Measurements from ENCODE around the gene CDH4. TPM values are rescaled to one million over a fixed set of nuclear protein-coding genes. Genes with fewer than 3 reads are reported as not detected.

The CDH4 gene
- total and polyA plus RNA-seq, 2 of the 8 experiments (the other 6 are each of a cell fraction or from before 2014, with no cell fraction given): 4.3 to 7.9 TPM

- Histone ChIP-seq H2BK20ac (ENCODE audit: low read length) (no peak overlapping the region), H2BK5ac (ENCODE audit: low read depth, low read length) (no peak overlapping the region), H4K20me1 (replicated peaks in 1 of 2; ENCODE audit: control insufficient read depth in 1 of 2, insufficient read depth in 2 of 2, low read length in 2 of 2) (peaks cover 2 to 3% of the 10 kb centered on the region in 2 experiments), H3K79me1 (ENCODE audit: low read depth, low read length) (no peaks in the 10 kb centered on the region), H2AK5ac (ENCODE audit: low read depth, low read length) (no peak overlapping the region), H3K36me3 (ENCODE audit: control insufficient read depth in 2 of 4, insufficient read depth in 4 of 4, low read length in 3 of 4) (no peaks in the 10 kb centered on the region), H3K27ac (ENCODE audit: low read depth, low read length) (no peak overlapping the region), H2BK15ac (ENCODE audit: low read length) (no peak overlapping the region), H2BK12ac (ENCODE audit: low read depth, low read length) (no peak overlapping the region), H3K27me3 (replicated peaks in 1 of 4; ENCODE audit: control insufficient read depth in 3 of 4, extremely low read depth in 1 of 4, insufficient read depth in 3 of 4, low read length in 3 of 4) (peaks cover 0 to 3% (median 0%) of the 10 kb centered on the region in 4 experiments; a peak in 2 of 7 replicates), H4K5ac (ENCODE audit: insufficient read length, low read depth, low read length) (no peak overlapping the region), H3K23me2 (ENCODE audit: low read depth, low read length) (peaks cover 1% of the 10 kb centered on the region; the same call in 1 of the 2 replicates), H3K9me3 (ENCODE audit: insufficient read depth in 2 of 2, low read depth in 1 of 2, low read length in 1 of 2) (peaks cover 3 to 6% of the 10 kb centered on the region in 2 experiments; a peak in 3 of 4 replicates), H3K4me1 (replicated peaks in 1 of 4; ENCODE audit: control insufficient read depth in 3 of 4, insufficient read depth in 4 of 4, low read length in 3 of 4) (peaks cover 0 to 4% (median under 1%) of the 10 kb centered on the region in 4 experiments; a peak in 3 of 7 replicates), H2BK120ac (replicated peaks; ENCODE audit: low read depth, low read length) (no peak overlapping the region), H4K91ac (replicated peaks; ENCODE audit: insufficient read length, low read length) (no peak overlapping the region), H3K4ac (replicated peaks; ENCODE audit: insufficient read length, low read depth, low read length) (no peak overlapping the region), H3K18ac (ENCODE audit: extremely low read depth, low read length) (no peak overlapping the region), H3K56ac (replicated peaks; ENCODE audit: insufficient read length, low read depth, low read length) (no peak overlapping the region), H3K4me3 (ENCODE audit: extremely low read depth in 1 of 4, insufficient read depth in 2 of 4, low read depth in 3 of 4, low read length in 4 of 4) (no peak overlapping the region), H3K14ac (ENCODE audit: insufficient read length) (no peak overlapping the region), H2AFZ (ENCODE audit: low read length) (no peak overlapping the region), H4K8ac (ENCODE audit: extremely low read depth, insufficient read depth, low read length) (no peak overlapping the region), H3K23ac (ENCODE audit: insufficient read length) (no peak overlapping the region), H3K9ac (replicated peaks in 1 of 4; ENCODE audit: extremely low read depth in 1 of 4, low read depth in 3 of 4, low read length in 3 of 4) (no peak overlapping the region), H3K79me2 (ENCODE audit: control insufficient read depth in 1 of 2, insufficient read depth in 2 of 2, low read length in 2 of 2) (no peaks in the 10 kb centered on the region), H3K4me2 (ENCODE audit: insufficient read depth in 1 of 2, low read depth in 2 of 2, low read length in 2 of 2) (no peak overlapping the region)
- no peak for FAIRE-seq
- 83% methylated on average over 6 of the region's 6 CpGs; no CpG with 5 or more reads in 1 of the 2 experiments for WGBS, 2 experiments (ENCODE audit: extremely low coverage in 1 of 2, insufficient coverage in 1 of 2, insufficient read length in 1 of 2, insufficient replicate concordance in 2 of 2, low coverage in 1 of 2, low lambda C conversion rate in 2 of 2, missing lambda C conversion rate in 1 of 2)
- TF ChIP-seq CBX8 (IDR thresholded peaks at IDR 0.05; ENCODE audit: borderline replicate concordance, low read depth, low read length) (no peak), KDM5A (IDR thresholded peaks at IDR 0.05; ENCODE audit: low read length) (no peak), BRCA1 (IDR thresholded peaks at IDR 0.05; ENCODE audit: low read depth, low read length) (no peak), KDM4A (IDR thresholded peaks at IDR 0.05; ENCODE audit: low read depth, low read length, severe bottlenecking) (no peak), MAFK (IDR thresholded peaks at IDR 0.05; ENCODE audit: low read depth, low read length) (no peak), RXRA (IDR thresholded peaks at IDR 0.05; ENCODE audit: insufficient read depth, low read depth, low read length) (no peak), RFX5 (IDR thresholded peaks at IDR 0.05; ENCODE audit: borderline replicate concordance, low read depth, low read length) (no peak), TBP (IDR thresholded peaks at IDR 0.05; ENCODE audit: low read depth, low read length) (no peak)
- ChIA-PET CTCF (ENCODE audit: partially characterized antibody) (interaction anchor here (0.6 to 1.8 kb wide), 3 partner anchors 13 to 147 kb away, joined by 3 to 6 read pairs (median 3); no protein-coding TSS in a partner anchor), POLR2A (ENCODE audit: partially characterized antibody) (no interaction called here)
- DNase-seq (ENCODE audit: low read depth in 1 of 2, low spot score in 2 of 2): no peak
Observed at GRCh38 chr20:61749406-61750075, 497.5 kb downstream of the CDH4 start.

Measured in H1 (cell line).